ENCODE results near the gene IFNL4. TPM values are rescaled to one million over a fixed set of nuclear protein-coding genes. Genes with fewer than 3 reads are reported as not detected.

The IFNL4 gene
- total RNA-seq (2021) (not detected in 2 replicates), Bru-seq, nascent RNA (not detected), BruChase-seq, experiment 1, labeled RNA remaining after a 2-hour chase (not detected), BruChase-seq, experiment 2, labeled RNA remaining after a 6-hour chase (not detected)
- long read RNA-seq = 0 reads

DNA sequence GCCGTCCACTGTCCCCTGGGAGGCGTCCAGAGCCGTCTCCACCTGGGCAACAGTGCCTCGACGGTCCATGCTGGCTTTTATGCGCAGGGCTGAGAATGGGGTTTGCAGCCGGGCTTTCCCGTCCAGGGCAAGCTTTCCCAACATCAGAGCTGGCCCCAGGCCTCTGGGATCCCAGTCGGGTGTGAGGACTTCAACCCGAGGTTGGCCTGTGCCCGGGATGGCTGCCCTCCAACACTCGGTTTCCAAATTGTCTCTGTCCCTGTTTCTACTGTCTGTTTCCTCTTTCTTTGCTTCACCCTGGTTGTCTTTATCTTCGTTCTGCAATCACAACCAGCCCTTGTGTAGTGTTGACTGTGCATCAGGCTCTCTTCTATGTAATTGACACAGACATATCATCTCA, at the start of gene IFNL4:
Gene IFNL4 (minus strand): TSS at position 51 of the 400 bp plus-strand sequence.
- ChIA-PET CTCF (no interaction called here), POLR2A (ENCODE audit: low non-redundant PET) (no interaction called here)
- H3K36me3 ChIP-seq (ENCODE audit: insufficient read depth, low read length, poor library complexity, severe bottlenecking) = no peaks in the 10 kb centered on the region
- no peaks in the 10 kb centered on the region for H3K9me3 ChIP-seq (ENCODE audit: low read depth, low read length, poor library complexity, severe bottlenecking)
- peaks cover 45% of the 10 kb centered on the region for H3K27me3 ChIP-seq (replicated peaks; ENCODE audit: insufficient read depth, low read depth, low read length, poor library complexity)
- intact Hi-C loops (cut with micrococcal nuclease; ENCODE audit: unreplicated experiment) = no loop called here
- DNase-seq (ENCODE audit: low spot score) = no peak
- H3K4me3 ChIP-seq (ENCODE audit: low read depth, low read length, poor library complexity, severe bottlenecking) = no peak within 1 kb of the TSS
- no TSS peak for BruUV-seq (replicated peaks)
- no peaks in the 10 kb centered on the region for H3K4me1 ChIP-seq (ENCODE audit: insufficient read depth, low read length, poor library complexity, severe bottlenecking)
- no peak for TF ChIP-seq EZH2 (IDR thresholded peaks at IDR 0.05; ENCODE audit: borderline replicate concordance, low read depth, low read length, poor library complexity, severe bottlenecking)
- TF ChIP-seq, protein P1, sequence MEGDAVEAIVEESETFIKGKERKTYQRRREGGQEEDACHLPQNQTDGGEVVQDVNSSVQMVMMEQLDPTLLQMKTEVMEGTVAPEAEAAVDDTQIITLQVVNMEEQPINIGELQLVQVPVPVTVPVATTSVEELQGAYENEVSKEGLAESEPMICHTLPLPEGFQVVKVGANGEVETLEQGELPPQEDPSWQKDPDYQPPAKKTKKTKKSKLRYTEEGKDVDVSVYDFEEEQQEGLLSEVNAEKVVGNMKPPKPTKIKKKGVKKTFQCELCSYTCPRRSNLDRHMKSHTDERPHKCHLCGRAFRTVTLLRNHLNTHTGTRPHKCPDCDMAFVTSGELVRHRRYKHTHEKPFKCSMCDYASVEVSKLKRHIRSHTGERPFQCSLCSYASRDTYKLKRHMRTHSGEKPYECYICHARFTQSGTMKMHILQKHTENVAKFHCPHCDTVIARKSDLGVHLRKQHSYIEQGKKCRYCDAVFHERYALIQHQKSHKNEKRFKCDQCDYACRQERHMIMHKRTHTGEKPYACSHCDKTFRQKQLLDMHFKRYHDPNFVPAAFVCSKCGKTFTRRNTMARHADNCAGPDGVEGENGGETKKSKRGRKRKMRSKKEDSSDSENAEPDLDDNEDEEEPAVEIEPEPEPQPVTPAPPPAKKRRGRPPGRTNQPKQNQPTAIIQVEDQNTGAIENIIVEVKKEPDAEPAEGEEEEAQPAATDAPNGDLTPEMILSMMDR (conservative IDR thresholded peaks at IDR 0.05; ENCODE audit: low read depth, low read length) = no peak
- no peak within 1 kb of the TSS for H3K27ac ChIP-seq (ENCODE audit: low read depth, low read length, poor library complexity, severe bottlenecking)

GRCh38 chr19:39297931-39298634, 49.4 kb upstream of the IFNL4 start:
- DNase-seq (ENCODE audit: low spot score) = no peak
- Histone ChIP-seq H3K27ac (ENCODE audit: low read depth, low read length, poor library complexity, severe bottlenecking) (no peak overlapping the region), H3K4me3 (ENCODE audit: low read depth, low read length, poor library complexity, severe bottlenecking) (no peak overlapping the region), H3K27me3 (replicated peaks; ENCODE audit: insufficient read depth, low read depth, low read length, poor library complexity) (no peaks in the 10 kb centered on the region), H3K4me1 (ENCODE audit: insufficient read depth, low read length, poor library complexity, severe bottlenecking) (no peaks in the 10 kb centered on the region), H3K36me3 (ENCODE audit: insufficient read depth, low read length, poor library complexity, severe bottlenecking) (no peaks in the 10 kb centered on the region), H3K9me3 (ENCODE audit: low read depth, low read length, poor library complexity, severe bottlenecking) (no peaks in the 10 kb centered on the region)
- ChIA-PET POLR2A (ENCODE audit: low non-redundant PET) (no interaction called here), CTCF (no interaction called here)
- TF ChIP-seq EZH2 (IDR thresholded peaks at IDR 0.05; ENCODE audit: borderline replicate concordance, low read depth, low read length, poor library complexity, severe bottlenecking) = no peak
- TF ChIP-seq, protein P1 (conservative IDR thresholded peaks at IDR 0.05; ENCODE audit: low read depth, low read length) = no peak
- no TSS peak for BruUV-seq (replicated peaks)
- intact Hi-C loops (cut with micrococcal nuclease; ENCODE audit: unreplicated experiment) = no loop called here

- Histone ChIP-seq H3K9me3 (ENCODE audit: low read depth, low read length, poor library complexity, severe bottlenecking) (no peaks in the 10 kb centered on the region), H3K27ac (ENCODE audit: low read depth, low read length, poor library complexity, severe bottlenecking) (no peak overlapping the region), H3K36me3 (ENCODE audit: insufficient read depth, low read length, poor library complexity, severe bottlenecking) (no peaks in the 10 kb centered on the region), H3K4me3 (ENCODE audit: low read depth, low read length, poor library complexity, severe bottlenecking) (no peak overlapping the region), H3K27me3 (replicated peaks; ENCODE audit: insufficient read depth, low read depth, low read length, poor library complexity) (peaks cover 3% of the 10 kb centered on the region), H3K4me1 (ENCODE audit: insufficient read depth, low read length, poor library complexity, severe bottlenecking) (no peaks in the 10 kb centered on the region)
- CTCF ChIA-PET = no interaction called here
- BruUV-seq (replicated peaks) = no TSS peak
- no peak for DNase-seq (ENCODE audit: low spot score)
- intact Hi-C loops (cut with micrococcal nuclease; ENCODE audit: unreplicated experiment) = no loop called here
- TF ChIP-seq, protein P1 (conservative IDR thresholded peaks at IDR 0.05; ENCODE audit: low read depth, low read length) = no peak
- no peak for TF ChIP-seq EZH2 (IDR thresholded peaks at IDR 0.05; ENCODE audit: borderline replicate concordance, low read depth, low read length, poor library complexity, severe bottlenecking)
- POLR2A ChIA-PET (ENCODE audit: low non-redundant PET) = interaction anchor here (0.6 kb wide), 1 partner anchor 536 kb away, joined by 3 read pairs; no protein-coding TSS in a partner anchor
Observed at GRCh38 chr19:39296906-39297305, 48.2 kb upstream of the IFNL4 start.

All from A673 (cell line).